Stimulated activated naive CD8-positive, alpha-beta T cell treated with anti-CD3 and anti-CD28 coated beads, Interleukin-15, amount 100 ng/mL, for 72 hours (primary cell): ENCODE results near the gene DR1.
"Not testable (repeated sequence)": the region's sequence is repeated elsewhere in the genome, so short reads cannot be mapped to it uniquely, and the experiment has no call there.

Source experiments
- ATAC-seq: fragments of 150-1000 bp; cut with Tn5 transposase; 2 replicates; pipeline ENCODE4 v1.10.0; 2021; ENCODE audit warnings: mild to moderate bottlenecking, moderate library complexity
- DNase-seq, 2 donors: peaks; one replicate each; pipeline ENCODE4 v3.0.0; 2021 to 2022
- H3K27ac Mint-ChIP-seq, 2 donors: one replicate each; pipeline ENCODE4 v1.8.0; 2022; ENCODE audit warnings: mild to moderate bottlenecking in 2 of 2, mixed read lengths in 2 of 2, moderate library complexity in 2 of 2
- H3K27me3 Mint-ChIP-seq: one replicate; pipeline ENCODE4 v1.8.0; 2022; ENCODE audit warnings: mixed read lengths
- H3K4me1 Mint-ChIP-seq: one replicate; pipeline ENCODE4 v1.8.0; 2022; ENCODE audit warnings: mild to moderate bottlenecking, mixed read lengths
- H3K4me3 Mint-ChIP-seq, 2 donors: one replicate each; pipeline ENCODE4 v1.8.0; 2022; ENCODE audit warnings: mild to moderate bottlenecking in 2 of 2, mixed read lengths in 2 of 2, moderate library complexity in 1 of 2
- H3K9me3 Mint-ChIP-seq, 2 donors: one replicate each; pipeline ENCODE4 v1.8.0; 2022; ENCODE audit warnings: mixed read lengths in 2 of 2

DR1 gene

DNA sequence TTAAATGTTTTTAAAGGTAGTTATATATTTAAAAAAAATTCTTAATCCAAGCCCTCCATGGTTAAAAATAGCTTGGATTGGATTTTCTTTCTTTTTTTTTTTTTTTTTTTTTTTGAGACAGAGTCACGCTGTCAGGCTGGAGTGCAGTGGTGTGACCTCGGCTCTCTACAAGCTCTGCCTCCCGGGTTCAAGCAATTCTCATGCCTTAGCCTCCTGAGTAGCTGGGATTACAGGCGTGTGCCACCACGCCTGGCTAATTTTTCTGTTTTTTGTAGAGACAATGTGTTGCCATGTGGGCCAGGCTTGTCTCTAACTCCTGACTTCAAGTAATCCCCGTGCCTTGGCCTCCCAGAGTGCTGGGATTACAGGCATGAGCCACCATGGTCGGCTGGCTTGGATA is 5.6 kb downstream of the DR1 start:
- DNase-seq, ATAC-seq, H3K9me3 Mint-ChIP-seq, H3K27me3 Mint-ChIP-seq, H3K27ac Mint-ChIP-seq: not testable (repeated sequence)
- Mint-ChIP-seq H3K4me3 (peak overlapping the region in 1 of 2 donors; percentile 18), H3K4me1 (peaks cover 46% of the 10 kb centered on the region)

DNA sequence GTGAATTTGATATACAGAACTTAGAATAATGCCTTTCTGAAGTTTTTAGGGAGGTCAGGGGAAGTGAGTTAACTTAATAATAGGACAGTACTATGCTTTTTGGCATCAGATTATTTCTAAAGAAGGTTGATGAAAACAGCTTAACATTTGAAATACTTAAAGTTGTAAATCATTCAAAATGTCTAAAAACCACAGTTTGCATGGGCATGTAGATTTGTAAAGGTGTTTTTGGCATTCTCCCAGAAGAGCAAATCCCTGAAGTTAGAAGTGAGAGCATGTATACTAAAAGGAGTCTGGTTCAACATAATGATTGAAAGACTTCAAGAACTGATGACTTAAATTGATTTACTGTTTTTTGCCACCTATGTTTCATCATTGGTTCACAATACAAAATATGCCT is 6.7 kb downstream of the DR1 start:
- no peaks in the 10 kb centered on the region for H3K9me3 Mint-ChIP-seq
- no peak for DNase-seq
- peak overlapping the region in 1 of 2 donors; percentile 74 for H3K27ac Mint-ChIP-seq
- ATAC-seq = no peak
- H3K4me3 Mint-ChIP-seq = peak overlapping the region; percentile 35 to 55
- H3K27me3 Mint-ChIP-seq = no peaks in the 10 kb centered on the region
- H3K4me1 Mint-ChIP-seq = peaks cover 46% of the 10 kb centered on the region

DNA sequence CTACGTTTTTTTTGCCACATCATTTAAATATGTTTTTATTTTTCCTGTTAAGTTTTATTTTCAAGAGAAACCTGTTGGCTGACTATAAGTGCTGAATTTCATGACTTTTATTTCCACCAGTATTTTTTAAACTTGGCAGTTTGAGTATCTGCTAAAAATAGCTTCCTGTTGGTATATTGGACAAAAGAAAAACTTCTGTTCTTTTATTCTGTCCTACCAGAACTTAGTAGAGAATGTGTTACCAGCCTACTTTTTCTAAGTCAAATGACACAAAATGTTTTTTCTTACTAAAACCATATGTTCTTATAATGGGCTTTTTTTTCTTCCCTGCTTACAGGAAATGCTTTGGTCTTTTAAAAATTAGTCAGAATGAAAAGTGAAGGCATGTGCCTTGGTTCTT is 7.6 kb downstream of the DR1 start:
- Mint-ChIP-seq H3K9me3 (no peaks in the 10 kb centered on the region), H3K27ac (peak overlapping the region in 1 of 2 donors; percentile 34), H3K27me3 (no peaks in the 10 kb centered on the region), H3K4me1 (peaks cover 51% of the 10 kb centered on the region), H3K4me3 (peak overlapping the region in 1 of 2 donors; percentile 44)
- DNase-seq (no peak), ATAC-seq (no peak)

DNA sequence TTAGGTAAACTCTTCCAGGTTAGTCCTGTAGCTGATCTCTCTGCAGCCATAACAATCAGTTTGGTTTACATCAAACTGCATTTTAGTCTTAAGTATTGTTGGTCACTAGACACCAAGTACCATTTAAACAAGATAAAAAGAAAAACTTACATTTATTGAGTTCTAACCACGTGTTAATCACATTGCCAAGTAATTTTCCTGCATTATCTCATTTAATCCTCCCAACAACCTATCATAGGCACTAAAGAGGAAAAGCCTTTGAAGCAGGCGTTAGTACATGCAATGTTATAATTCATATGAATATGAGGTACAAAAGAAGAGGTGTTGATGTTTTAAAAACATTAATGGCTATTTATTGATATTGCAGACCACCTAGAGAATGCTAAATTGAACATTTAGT is 9.0 kb downstream of the DR1 start:
- no peak for DNase-seq
- H3K9me3 Mint-ChIP-seq = no peaks in the 10 kb centered on the region
- H3K4me3 Mint-ChIP-seq = no peak overlapping the region
- H3K27me3 Mint-ChIP-seq = no peaks in the 10 kb centered on the region
- no peak for ATAC-seq
- H3K4me1 Mint-ChIP-seq = peaks cover 58% of the 10 kb centered on the region
- no peak overlapping the region for H3K27ac Mint-ChIP-seq

DNA sequence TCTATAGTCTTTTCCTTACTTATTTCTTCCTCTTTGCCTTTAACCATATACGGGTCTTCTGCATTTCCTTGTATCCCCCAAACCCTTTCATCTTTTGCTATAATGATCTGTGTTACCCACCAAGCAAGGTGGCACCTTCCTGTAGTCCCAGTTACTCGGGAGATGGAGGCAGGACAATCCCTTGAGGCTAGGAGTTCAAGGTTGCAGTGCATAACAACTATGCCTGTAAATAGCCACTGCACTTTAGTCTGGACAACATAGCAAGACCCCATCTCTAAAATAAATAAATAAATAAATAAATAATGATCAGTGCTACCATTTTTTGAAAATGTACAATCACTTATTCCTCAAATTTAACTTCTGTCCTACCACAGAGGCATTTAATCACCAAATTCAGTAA is 11.5 kb downstream of the DR1 start:
- H3K4me3 Mint-ChIP-seq = no peak overlapping the region
- DNase-seq = no peak

DNA sequence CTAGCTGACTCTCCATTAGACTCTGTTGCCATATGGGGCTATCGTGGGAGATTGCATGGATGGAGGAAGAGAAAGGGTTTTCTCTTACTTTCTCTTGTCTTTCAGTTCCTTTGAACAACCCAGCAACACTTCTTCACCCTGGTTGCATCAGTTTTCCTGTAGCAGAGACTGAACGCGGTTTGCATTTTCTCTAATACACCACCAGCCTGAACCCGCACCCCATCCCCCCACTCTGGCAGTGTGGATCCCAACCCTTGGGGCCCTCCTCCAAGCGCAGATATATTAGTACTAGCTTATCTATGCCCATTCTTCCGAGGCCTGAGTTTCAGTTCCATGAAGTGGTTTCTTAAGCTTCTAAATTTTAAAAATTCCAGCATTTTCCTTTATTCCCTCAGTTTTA is 12.6 kb downstream of the DR1 start:
- no peak for ATAC-seq
- Mint-ChIP-seq H3K27me3 (no peaks in the 10 kb centered on the region), H3K27ac (peak overlapping the region in 1 of 2 donors; percentile 5), H3K4me3 (no peak overlapping the region), H3K9me3 (no peaks in the 10 kb centered on the region), H3K4me1 (peaks cover 38% of the 10 kb centered on the region)
- DNase-seq = no peak

More for the DNA sequence above, 11.5 kb downstream of the DR1 start:
- Mint-ChIP-seq H3K4me1 (peaks cover 49% of the 10 kb centered on the region), H3K27ac (no peak overlapping the region), H3K27me3 (no peaks in the 10 kb centered on the region), H3K9me3 (no peaks in the 10 kb centered on the region)
- no peak for ATAC-seq

DNA sequence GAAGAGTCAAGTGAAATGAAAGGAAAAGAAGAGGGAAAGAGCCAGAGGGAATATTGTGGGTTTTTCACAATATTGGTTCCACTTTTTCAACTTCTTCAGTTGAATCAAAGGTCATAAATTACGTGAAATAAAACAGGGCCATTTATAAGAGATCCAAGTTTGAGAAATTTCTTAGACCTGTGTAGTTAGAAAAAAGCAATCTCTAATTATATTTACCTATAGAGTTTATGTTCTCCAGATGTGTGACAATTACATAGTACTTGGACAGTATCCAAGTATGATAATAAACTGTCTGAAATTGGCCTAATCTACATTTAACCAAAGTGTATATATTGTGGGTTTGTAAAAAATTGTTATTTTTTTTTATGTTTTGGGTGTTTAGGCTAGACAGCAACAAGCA is 14.4 kb downstream of the DR1 start:
- H3K9me3 Mint-ChIP-seq = no peaks in the 10 kb centered on the region

DNA sequence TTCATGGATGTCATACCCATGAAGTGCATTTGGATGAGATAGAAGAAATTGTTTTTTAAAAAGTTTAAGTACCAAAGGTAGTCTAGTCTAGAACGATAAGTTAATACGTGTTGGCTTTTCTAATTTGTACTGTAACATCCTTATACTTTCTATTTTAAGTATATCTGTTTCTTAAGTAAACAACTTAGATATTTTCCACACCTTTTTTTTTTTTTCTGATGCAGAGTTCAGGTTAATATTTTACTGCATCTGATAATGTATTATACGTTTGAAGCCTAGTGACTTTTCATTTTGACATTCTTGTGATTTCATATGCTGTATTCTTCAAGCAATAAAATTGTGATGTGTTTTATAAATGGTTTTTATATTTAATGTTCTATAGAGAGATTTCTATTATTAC is 16.5 kb downstream of the DR1 start:
- no peak overlapping the region for H3K4me3 Mint-ChIP-seq
- H3K27ac Mint-ChIP-seq = no peak overlapping the region
- DNase-seq (no peak), ATAC-seq (no peak)
- no peaks in the 10 kb centered on the region for H3K9me3 Mint-ChIP-seq
- H3K27me3 Mint-ChIP-seq = no peaks in the 10 kb centered on the region
- peaks cover 24% of the 10 kb centered on the region for H3K4me1 Mint-ChIP-seq

More for the DNA sequence above, 14.4 kb downstream of the DR1 start:
- DNase-seq (no peak), ATAC-seq (no peak)
- Mint-ChIP-seq H3K4me3 (no peak overlapping the region), H3K27ac (no peak overlapping the region), H3K27me3 (no peaks in the 10 kb centered on the region), H3K4me1 (peaks cover 31% of the 10 kb centered on the region)

DNA sequence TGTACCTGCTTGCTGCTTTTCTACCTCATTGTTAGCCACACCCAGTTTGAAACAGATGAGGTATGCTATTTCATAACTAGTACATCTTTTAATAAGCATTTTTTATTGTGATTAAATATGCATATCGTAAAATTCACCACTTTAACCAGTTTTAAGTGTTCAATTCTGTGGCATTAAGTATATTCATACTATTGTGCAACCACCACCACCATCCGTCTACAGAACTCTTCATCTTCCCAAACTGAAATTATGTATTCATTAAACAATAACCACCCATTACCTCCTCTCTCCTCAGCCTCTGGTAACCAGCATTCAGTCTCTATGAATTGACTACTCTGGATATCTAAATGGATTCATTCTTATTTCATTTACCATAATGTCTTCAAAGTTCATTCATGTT is 20.1 kb downstream of the DR1 start:
- ATAC-seq = no peak
- Mint-ChIP-seq H3K4me1 (no peaks in the 10 kb centered on the region), H3K27ac (no peak overlapping the region), H3K9me3 (no peaks in the 10 kb centered on the region), H3K4me3 (no peak overlapping the region), H3K27me3 (no peaks in the 10 kb centered on the region)
- no peak for DNase-seq

DNA sequence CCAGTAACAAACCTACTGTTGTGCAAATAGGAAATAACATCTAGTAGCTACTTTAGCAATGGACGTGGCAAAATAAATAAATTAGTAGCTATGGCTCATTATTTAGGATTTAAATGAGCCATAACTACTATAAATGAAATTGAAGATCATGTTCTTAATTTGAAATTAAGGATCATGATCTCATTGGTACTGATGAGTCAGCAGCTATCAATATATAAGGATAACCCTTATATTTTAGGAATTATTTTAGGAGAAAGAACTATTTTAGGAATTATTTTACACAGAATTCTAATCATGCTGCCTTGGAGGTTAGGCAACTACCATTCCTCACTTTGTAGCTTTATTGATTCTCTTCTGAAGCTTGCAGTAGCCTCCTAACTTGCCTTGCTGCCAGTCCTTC is 24.0 kb downstream of the DR1 start:
- H3K4me3 Mint-ChIP-seq = no peak overlapping the region
- no peaks in the 10 kb centered on the region for H3K27me3 Mint-ChIP-seq
- H3K27ac Mint-ChIP-seq = no peak overlapping the region
- ATAC-seq = no peak
- H3K9me3 Mint-ChIP-seq = peaks cover 0 to 8% of the 10 kb centered on the region in 2 donors
- no peaks in the 10 kb centered on the region for H3K4me1 Mint-ChIP-seq
- no peak for DNase-seq

DNA sequence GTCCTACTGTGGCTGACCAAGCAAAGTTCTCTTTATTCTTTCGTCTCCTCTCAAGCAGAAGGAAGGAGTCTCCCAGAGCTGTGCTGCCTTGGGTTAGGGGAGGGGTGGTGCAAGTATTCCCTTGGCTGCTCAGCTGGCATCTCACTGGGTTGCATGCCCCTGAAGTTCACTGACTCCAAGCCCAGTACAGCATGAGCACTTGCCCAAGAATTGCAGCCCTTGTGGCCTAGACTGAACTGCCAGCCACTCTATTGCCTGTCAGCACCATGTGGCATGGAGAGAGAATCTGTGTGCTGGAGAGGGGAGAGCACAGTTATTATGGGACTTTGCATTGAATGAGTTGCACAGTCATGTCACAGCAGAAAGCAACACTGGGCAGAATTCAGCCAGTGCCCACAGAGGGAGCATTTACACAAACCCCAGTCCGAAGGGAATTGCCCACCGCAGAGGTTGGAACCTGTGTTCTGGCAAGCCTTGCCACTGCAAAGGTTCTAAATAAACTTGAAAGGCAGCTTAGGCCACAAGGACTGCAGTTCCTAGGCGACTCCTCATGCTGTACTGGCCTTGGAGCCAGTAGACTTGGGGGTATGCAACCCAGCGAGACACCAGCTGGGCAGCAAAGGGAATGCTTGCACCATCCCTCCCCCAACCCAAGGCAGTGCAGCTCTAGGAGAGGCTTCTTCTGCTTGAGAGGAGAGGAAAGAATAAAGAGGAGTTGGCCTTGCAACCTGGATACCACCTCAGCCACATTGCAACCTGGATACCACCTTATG is 28.8 kb downstream of the DR1 start:
- Mint-ChIP-seq H3K4me3 (no peak overlapping the region), H3K27ac (no peak overlapping the region), H3K4me1 (no peaks in the 10 kb centered on the region), H3K27me3 (no peaks in the 10 kb centered on the region), H3K9me3 (peaks cover 18 to 52% of the 10 kb centered on the region in 2 donors)
- DNase-seq = no peak
- ATAC-seq = no peak

DNA sequence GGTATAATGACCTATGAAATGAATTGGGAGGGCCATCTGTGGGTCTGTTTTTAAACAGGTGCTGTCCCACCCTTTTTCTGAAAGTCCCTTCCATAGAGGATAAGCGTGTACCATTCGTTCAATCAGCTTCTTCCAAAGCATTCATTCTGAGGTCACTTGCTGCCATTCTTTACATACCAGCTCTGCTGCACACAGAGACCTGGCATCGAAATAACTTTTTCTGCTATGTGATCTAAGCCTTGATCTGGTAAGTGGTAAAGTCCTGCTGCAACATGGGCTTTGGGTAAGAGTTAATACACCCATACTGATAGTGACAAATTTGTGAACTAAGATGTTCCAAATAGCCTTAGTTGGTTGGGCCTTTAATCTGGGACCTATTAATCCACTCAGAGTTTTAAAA is 38.9 kb downstream of the DR1 start:
- H3K27me3 Mint-ChIP-seq = no peaks in the 10 kb centered on the region
- H3K27ac Mint-ChIP-seq = no peak overlapping the region
- no peak overlapping the region for H3K4me3 Mint-ChIP-seq
- H3K4me1 Mint-ChIP-seq = no peaks in the 10 kb centered on the region
- H3K9me3 Mint-ChIP-seq = peaks cover 27 to 32% of the 10 kb centered on the region in 2 donors
- DNase-seq = no peak
- ATAC-seq = no peak

DNA sequence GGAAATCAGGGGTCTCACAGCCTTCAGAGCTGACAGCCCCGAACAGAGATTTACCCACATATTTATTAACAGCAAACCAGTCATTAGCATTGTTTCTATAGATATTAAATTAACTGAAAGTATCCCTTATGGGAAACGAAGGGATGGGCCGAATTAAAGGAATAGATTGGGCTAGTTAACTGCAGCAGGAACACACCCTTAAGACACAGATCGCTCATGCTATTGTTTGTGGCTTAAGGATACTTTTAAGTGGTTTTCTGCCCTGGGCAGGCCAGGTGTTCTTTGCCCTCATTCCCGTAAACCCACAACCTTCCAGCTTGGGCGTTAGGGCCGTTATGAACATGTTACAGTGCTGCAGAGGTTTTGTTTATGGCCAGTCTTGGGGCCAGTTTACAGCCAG is 40.6 kb downstream of the DR1 start:
- not testable (repeated sequence) for H3K27ac Mint-ChIP-seq, H3K4me1 Mint-ChIP-seq, ATAC-seq, H3K27me3 Mint-ChIP-seq, DNase-seq, H3K4me3 Mint-ChIP-seq
- H3K9me3 Mint-ChIP-seq = peaks cover 23 to 27% of the 10 kb centered on the region in 2 donors

DNA sequence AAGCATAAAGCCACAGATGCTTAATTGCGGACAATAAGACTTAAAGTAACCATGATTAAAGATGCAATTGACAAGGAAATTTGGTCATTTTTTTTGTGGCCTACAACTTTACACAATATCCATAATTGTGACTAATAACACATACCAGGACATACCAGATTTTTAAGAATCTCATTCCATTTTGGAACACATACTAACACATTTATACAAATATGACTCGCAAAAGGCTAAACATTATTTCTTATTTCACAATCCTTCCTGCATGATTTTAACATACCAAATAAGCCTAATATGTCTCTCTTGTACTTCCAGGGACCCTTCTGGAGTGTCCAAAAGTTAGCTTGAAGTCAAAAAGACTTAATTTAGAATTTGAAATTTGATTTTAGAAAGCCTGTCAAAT is 48.8 kb downstream of the DR1 start:
- Mint-ChIP-seq H3K27me3 (no peaks in the 10 kb centered on the region), H3K4me1 (no peaks in the 10 kb centered on the region), H3K4me3 (no peak overlapping the region), H3K27ac (no peak overlapping the region), H3K9me3 (no peaks in the 10 kb centered on the region)
- no peak for ATAC-seq
- no peak for DNase-seq

DNA sequence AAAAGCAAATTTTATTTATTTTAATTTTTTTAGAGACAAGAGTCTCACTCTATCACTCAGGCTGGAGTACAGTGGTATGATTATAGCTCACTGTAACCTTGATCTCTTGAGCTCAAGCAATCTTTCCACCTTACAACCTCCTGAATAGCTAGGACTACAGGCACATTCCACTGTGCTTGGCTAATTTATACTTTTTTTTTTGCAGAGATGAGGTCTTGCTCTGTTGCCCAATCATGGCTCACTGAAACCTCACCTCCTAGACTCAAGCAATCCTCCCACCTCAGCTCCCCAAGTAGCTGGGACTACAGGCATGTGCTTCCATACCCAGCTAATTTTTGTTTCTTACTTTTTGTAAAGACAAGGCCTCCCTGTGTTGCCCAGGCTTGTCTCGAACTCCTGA is 49.5 kb downstream of the DR1 start:
- Mint-ChIP-seq H3K9me3 (no peaks in the 10 kb centered on the region), H3K4me1 (no peaks in the 10 kb centered on the region), H3K27me3 (no peaks in the 10 kb centered on the region), H3K27ac (no peak overlapping the region), H3K4me3 (no peak overlapping the region)
- ATAC-seq (no peak), DNase-seq (no peak)

DNA sequence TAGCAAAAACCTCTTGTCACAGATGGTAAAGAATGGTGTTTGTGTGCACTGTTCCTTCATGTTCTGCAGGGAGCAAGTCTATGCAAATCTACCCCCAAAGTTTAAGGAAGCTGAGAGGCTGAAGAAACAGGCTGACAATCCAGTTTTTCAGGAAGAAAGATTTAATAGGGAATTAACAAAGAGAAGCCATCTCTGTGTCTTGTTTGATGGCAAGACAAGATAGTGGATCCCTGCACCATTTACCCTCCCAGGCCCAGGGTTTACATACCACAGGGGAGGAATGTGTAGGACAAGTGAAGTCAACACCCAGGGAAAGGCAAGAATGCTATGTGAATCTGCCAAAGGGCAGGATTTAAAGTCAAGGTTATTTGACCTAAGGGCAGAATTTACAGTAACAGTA is 54.1 kb downstream of the DR1 start:
- Mint-ChIP-seq H3K27me3 (peaks cover 6% of the 10 kb centered on the region), H3K9me3 (no peaks in the 10 kb centered on the region), H3K4me1 (no peaks in the 10 kb centered on the region), H3K4me3 (no peak overlapping the region), H3K27ac (no peak overlapping the region)
- no peak for DNase-seq
- no peak for ATAC-seq

DNA sequence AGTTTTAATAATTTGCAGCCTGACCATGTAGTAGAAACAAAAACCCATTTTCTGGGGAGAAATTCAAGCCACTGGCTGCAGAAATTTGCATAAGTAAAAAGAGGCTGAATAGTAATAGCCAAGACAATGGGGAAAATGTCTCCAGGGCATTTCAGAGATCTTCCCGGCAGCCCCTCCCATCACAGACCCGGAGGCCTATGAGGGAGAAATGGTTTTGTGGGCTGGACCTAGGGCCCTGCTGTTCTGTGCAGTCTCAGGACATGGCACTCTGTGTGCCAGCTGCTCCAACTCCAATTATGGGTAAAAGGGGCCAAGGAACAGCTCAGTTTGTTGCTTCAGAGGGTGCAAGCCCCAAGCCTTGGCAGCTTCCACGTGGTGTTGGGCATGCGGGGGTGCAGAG is 62.5 kb downstream of the DR1 start:
- Mint-ChIP-seq H3K27ac (no peak overlapping the region), H3K9me3 (peaks cover 0 to 5% of the 10 kb centered on the region in 2 donors)

More for the DNA sequence above, 62.5 kb downstream of the DR1 start:
- H3K27me3 Mint-ChIP-seq = peaks cover 14% of the 10 kb centered on the region
- DNase-seq (no peak), ATAC-seq (no peak)
- no peak overlapping the region for H3K4me3 Mint-ChIP-seq
- H3K4me1 Mint-ChIP-seq = no peaks in the 10 kb centered on the region
